SKM-1 treated with dmso at 0.1 percent for 144 hours (cell line): ENCODE results near the gene OR5B21.

Experiments used
- DNase-seq: peaks from one replicate; lab custom pipeline; 2025; ENCODE audit not compliant: unreplicated experiment; lab: John Stamatoyannopoulos, UW

The OR5B21 gene

DNA sequence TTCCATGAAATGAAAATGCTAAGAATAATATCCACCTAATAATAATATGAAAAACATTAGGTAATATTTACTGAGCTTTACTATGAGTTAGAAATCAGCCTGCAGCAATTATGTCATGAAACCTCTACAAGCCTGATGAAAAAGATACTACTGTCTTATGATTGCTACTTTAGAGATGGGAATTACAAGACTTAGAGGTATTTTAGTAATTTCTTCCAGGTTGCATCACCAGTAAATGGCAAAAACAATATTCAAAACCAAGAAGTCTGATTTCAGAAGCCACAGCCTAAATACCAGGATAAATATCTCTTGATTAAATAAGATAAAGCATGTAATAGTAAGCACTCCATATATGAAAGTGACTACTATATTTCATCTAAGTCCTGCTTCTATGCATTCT lies 13.8 kb downstream of the OR5B21 start:
- no peak for DNase-seq

DNA sequence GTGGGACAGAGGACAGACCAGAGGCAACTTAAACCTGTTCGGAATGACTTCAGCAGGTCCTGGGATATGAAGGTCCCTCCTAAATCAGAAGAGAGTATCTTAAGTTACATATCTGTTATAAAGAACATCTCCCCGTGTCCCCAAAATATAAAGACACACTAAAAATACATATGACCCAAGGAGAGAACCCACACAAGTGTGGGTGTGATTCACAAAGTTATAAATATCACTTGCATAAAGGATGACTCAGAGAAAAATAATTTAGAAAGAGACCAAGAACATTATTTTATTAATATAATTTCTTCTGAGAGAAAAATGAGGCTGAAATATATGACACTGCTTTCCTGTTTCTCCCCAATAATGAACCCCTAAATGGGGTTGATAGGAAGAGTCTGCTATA lies 14.2 kb downstream of the OR5B21 start:
- DNase-seq: no peak

DNA sequence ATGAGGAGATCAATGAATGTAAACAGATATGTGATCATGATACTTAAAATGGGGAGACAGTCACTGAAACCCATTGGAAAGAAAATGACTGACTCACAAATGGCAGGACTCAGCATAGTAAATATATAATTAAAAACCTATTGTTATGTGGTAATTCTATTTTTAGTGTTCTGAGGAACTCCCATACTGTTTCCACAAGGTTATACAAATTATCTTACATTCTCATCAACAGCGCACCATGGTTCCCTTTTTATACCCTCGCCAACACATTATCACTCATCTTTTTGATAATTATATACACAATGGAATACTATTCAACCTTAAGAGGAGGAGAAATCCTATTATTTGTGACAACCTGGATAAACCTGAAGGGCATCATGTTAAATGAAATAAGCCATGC lies 17.1 kb downstream of the OR5B21 start:
- no peak for DNase-seq

DNA sequence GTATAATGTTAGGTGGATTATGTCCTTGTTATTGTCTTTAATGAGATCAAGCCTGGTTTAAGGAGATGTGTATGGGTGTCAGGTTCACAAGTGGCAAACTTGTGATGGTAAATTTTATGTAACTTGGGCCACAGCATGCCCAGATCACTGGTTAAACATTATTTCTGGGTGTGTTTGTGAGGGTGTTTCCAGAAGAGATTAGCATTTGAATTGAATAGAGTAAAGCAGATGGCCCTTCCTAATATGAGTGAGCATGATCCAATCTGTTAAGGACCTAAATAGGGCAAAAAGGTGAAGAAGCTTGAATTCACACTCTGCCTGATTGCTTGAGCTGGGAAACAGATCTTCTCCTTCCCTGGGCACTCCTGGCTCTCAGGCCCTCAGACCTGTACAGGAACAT lies 20.7 kb downstream of the OR5B21 start:
- DNase-seq: no peak

DNA sequence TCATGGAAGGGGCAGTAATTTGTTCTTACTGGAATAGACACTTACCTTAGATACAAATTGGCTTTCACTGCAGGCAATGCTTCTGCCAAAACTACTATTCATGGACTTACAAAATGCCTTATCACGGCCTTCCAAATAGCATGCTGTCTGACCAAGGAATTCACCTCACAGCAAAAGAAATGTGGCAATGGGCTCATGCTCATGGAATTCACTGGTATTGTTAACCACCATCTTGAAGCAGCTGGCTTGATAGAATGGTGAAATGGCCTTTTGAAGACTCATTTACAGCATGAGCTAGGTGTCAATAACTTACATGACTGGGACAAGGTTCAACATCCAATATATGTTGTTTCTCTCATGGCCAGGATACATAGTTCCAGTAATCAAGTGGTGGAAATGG lies 21.9 kb downstream of the OR5B21 start:
- no peak for DNase-seq

DNA sequence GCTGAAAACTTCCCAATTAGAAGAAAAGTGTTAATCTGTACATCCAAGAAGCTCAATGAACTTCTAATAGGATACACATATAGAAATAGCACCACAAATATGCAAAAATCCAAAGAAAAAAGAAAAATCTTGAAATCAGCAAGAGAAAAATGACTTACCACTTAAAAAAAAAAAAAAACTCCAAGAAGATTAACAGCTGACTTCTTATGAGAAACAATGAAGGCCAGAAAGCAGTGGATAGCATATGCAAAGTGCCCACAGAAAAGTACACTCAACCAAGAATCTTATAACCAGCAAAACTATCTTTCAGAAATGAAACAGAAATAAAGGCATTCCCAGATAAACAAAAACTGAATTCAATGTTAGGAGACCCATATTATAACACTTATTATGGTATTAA lies 36.0 kb downstream of the OR5B21 start:
- no peak for DNase-seq

DNA sequence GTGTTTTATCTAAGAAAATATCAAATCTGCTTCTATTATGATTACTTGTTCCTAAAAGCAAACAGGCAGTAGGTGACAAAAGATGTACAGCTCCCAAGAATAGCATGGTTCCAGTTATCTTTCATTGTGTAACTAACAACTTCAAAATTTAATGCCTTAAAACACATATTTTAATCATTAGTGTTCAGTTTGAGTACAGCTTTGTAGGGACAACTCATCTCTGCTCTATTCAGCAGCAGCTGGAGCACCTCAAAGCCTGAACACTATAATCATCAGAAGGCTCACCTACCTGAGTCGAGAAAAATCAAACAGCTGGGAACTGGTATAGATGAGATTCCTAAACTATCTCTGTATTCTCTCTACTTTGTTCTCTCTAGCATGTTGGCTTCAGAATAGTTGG lies 41.6 kb downstream of the OR5B21 start:
- no peak for DNase-seq

DNA sequence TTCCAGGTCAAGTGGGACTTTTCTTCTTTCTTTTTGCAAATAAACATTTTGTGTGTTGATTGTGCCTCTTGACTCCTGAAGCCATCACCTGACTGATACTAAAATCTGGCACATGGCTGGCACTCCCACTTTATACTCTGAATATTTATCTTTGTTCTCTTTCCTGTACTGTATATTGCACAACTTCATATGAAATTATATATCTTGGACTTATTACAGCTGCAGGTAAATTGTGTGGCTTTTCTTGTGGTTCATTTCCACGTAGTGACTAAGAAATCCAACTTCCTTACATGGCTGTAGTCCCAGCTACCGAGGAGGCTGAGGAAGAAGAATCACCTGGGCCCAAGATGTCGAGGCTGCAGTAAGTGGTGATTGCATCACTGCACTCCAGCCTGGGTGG lies 42.2 kb downstream of the OR5B21 start:
- DNase-seq: no peak
